DOHH2 (cell line): ENCODE results near the gene SPACA9.

Source experiments
- EZH2phosphoT487 ChIP-seq: fragments of 200-600 bp; sonication (generic); IDR thresholded peaks from 2 replicates; pipeline ENCODE4 v1.6.1; 2017; ENCODE audit warnings: borderline replicate concordance, mild to moderate bottlenecking, antibody characterized with exemption, low read length, moderate library complexity, mixed read lengths
- TF ChIP-seq, protein P1 (sequence below): fragments of 200-600 bp; sonication (generic); IDR thresholded peaks from one replicate; pipeline ENCODE4 v1.5.1; 2014; ENCODE audit warnings: antibody characterized with exemption, mild to moderate bottlenecking, low read depth, low read length; ENCODE audit not compliant: poor library complexity, severe bottlenecking

DNA sequence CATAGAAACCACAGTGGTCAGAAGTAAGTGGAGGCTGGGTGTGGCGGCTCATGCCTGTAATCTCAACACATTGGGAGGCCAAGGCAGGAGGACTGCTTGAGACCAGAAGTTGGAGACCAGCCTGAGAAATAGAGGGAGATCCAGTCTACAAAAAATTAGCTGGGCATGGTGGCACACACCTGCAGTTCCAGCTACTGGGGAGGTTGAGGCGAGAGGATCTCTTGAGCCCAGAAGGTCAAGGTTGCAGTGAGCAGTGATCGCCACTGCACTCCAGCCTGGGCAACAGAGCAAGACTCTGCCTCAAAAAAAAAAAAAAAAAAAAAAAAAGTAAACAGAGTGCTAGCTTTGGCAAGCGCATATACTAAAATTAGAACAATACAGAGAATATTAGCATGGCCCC lies 25.2 kb upstream of the SPACA9 start:
- TF ChIP-seq, protein P1, sequence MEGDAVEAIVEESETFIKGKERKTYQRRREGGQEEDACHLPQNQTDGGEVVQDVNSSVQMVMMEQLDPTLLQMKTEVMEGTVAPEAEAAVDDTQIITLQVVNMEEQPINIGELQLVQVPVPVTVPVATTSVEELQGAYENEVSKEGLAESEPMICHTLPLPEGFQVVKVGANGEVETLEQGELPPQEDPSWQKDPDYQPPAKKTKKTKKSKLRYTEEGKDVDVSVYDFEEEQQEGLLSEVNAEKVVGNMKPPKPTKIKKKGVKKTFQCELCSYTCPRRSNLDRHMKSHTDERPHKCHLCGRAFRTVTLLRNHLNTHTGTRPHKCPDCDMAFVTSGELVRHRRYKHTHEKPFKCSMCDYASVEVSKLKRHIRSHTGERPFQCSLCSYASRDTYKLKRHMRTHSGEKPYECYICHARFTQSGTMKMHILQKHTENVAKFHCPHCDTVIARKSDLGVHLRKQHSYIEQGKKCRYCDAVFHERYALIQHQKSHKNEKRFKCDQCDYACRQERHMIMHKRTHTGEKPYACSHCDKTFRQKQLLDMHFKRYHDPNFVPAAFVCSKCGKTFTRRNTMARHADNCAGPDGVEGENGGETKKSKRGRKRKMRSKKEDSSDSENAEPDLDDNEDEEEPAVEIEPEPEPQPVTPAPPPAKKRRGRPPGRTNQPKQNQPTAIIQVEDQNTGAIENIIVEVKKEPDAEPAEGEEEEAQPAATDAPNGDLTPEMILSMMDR: no peak
- no peak for TF ChIP-seq EZH2phosphoT487
